Chondrocyte (in vitro differentiated cells): ENCODE results near the gene PRELID2. TPM values are rescaled to one million over a fixed set of nuclear protein-coding genes. Genes with fewer than 3 reads are reported as not detected.
A peak's percentile ranks its signal among the peaks of the same experiment; 100 is the strongest.

Experiments
- DNase-seq: peaks from one replicate; pipeline ENCODE4 v3.0.0; 2021; ENCODE audit warnings: mixed read lengths, low spot score
- H3K27ac Mint-ChIP-seq: one replicate; pipeline ENCODE4 v1.8.0; 2021; ENCODE audit warnings: mild to moderate bottlenecking, moderate library complexity, mixed read lengths; ENCODE audit not compliant: unreplicated experiment
- H3K27me3 Mint-ChIP-seq: 2 replicates; pipeline ENCODE4 v1.8.0; 2021; ENCODE audit warnings: low read depth, mixed read lengths
- H3K36me3 Mint-ChIP-seq: 2 replicates; pipeline ENCODE4 v1.8.0; 2021; ENCODE audit warnings: low read depth, mixed read lengths
- H3K4me1 Mint-ChIP-seq: 2 replicates; pipeline ENCODE4 v1.8.0; 2021; ENCODE audit warnings: low read depth, mild to moderate bottlenecking, mixed read lengths
- H3K4me3 Mint-ChIP-seq: one replicate; pipeline ENCODE4 v1.8.0; 2021; ENCODE audit warnings: mild to moderate bottlenecking, moderate library complexity, mixed read lengths; ENCODE audit not compliant: unreplicated experiment
- H3K9me3 Mint-ChIP-seq: 2 replicates; pipeline ENCODE4 v1.8.0; 2021; ENCODE audit warnings: low read depth, mixed read lengths
- CTCF ChIP-seq: fragments of 200-600 bp; sonication (generic); IDR thresholded peaks from 2 replicates; pipeline ENCODE4 v1.5.0; 2021; ENCODE audit warnings: antibody characterized with exemption, mild to moderate bottlenecking, moderate library complexity
- total RNA-seq: library from RNA; stranded (reverse); gene quantifications from 3 replicates; pipeline ENCODE4 v1.2.1, GENCODE V29; 2021

Gene PRELID2
- total RNA-seq, 1 donor from 2014 or later = 6.2 TPM

- DNase-seq = no peak
- H3K27ac Mint-ChIP-seq = no peak overlapping the region
- H3K4me3 Mint-ChIP-seq = no peak overlapping the region
- H3K36me3 Mint-ChIP-seq = peaks cover 4% of the 10 kb centered on the region
- H3K4me1 Mint-ChIP-seq = no peaks in the 10 kb centered on the region
- no peak for TF ChIP-seq CTCF
- peaks cover 7% of the 10 kb centered on the region for H3K9me3 Mint-ChIP-seq
- no peaks in the 10 kb centered on the region for H3K27me3 Mint-ChIP-seq
Measured at GRCh38 chr5:145764325-145764724, 70.8 kb downstream of the PRELID2 start.

- H3K9me3 Mint-ChIP-seq = peaks cover 5% of the 10 kb centered on the region
- no peak for DNase-seq
- no peak overlapping the region for H3K4me3 Mint-ChIP-seq
- no peaks in the 10 kb centered on the region for H3K4me1 Mint-ChIP-seq
- H3K27ac Mint-ChIP-seq = no peak overlapping the region
- H3K36me3 Mint-ChIP-seq = peaks cover 4% of the 10 kb centered on the region
- H3K27me3 Mint-ChIP-seq = no peaks in the 10 kb centered on the region
- TF ChIP-seq CTCF = no peak
Measured at GRCh38 chr5:145762833-145763232, 72.3 kb downstream of the PRELID2 start.

GRCh38 chr5:145761254-145761653, 73.9 kb downstream of the PRELID2 start:
- no peaks in the 10 kb centered on the region for H3K36me3 Mint-ChIP-seq
- no peaks in the 10 kb centered on the region for H3K4me1 Mint-ChIP-seq
- H3K4me3 Mint-ChIP-seq = no peak overlapping the region
- no peaks in the 10 kb centered on the region for H3K27me3 Mint-ChIP-seq
- no peaks in the 10 kb centered on the region for H3K9me3 Mint-ChIP-seq
- H3K27ac Mint-ChIP-seq = no peak overlapping the region
- no peak for DNase-seq
- TF ChIP-seq CTCF = no peak

- Mint-ChIP-seq H3K4me3 (no peak overlapping the region), H3K36me3 (no peaks in the 10 kb centered on the region), H3K27me3 (no peaks in the 10 kb centered on the region), H3K9me3 (no peaks in the 10 kb centered on the region), H3K4me1 (no peaks in the 10 kb centered on the region), H3K27ac (no peak overlapping the region)
- DNase-seq = no peak
- TF ChIP-seq CTCF = no peak
Measured at GRCh38 chr5:145760660-145761059, 74.5 kb downstream of the PRELID2 start.

- H3K27ac Mint-ChIP-seq = peak overlapping the region; percentile 2
- DNase-seq = no peak
- no peaks in the 10 kb centered on the region for H3K27me3 Mint-ChIP-seq
- H3K36me3 Mint-ChIP-seq = peaks cover 7% of the 10 kb centered on the region
- no peak for TF ChIP-seq CTCF
- H3K9me3 Mint-ChIP-seq = peaks cover 11% of the 10 kb centered on the region
- H3K4me1 Mint-ChIP-seq = peaks cover 19% of the 10 kb centered on the region
- H3K4me3 Mint-ChIP-seq = no peak overlapping the region
Measured at GRCh38 chr5:145752947-145753346, 82.2 kb downstream of the PRELID2 start.
